H9 (cell line): ENCODE results near the gene BACH1. TPM values are rescaled to one million over a fixed set of nuclear protein-coding genes. Genes with fewer than 3 reads are reported as not detected.

Experiments
- DNase-seq: peaks from one replicate; pipeline ENCODE4 v3.0.0-alpha.2; 2017
- H2AFZ ChIP-seq: one replicate; pipeline ENCODE4 v1.6.1; 2013; ENCODE audit warnings: mild to moderate bottlenecking, low read length, control low read depth, moderate library complexity
- H2AK5ac ChIP-seq: 2 replicates; pipeline ENCODE4 v1.6.1; 2013; ENCODE audit warnings: low read length, control low read depth, mixed read lengths; ENCODE audit not compliant: insufficient read length
- H2BK120ac ChIP-seq: one replicate; pipeline ENCODE4 v1.6.1; 2013; ENCODE audit warnings: low read depth, mild to moderate bottlenecking, low read length, control low read depth, inconsistent platforms; ENCODE audit not compliant: poor library complexity, severe bottlenecking
- H2BK12ac ChIP-seq: 2 replicates; pipeline ENCODE4 v1.6.1; 2013; ENCODE audit warnings: low read length, control low read depth, mixed read lengths, low read depth; ENCODE audit not compliant: insufficient read length
- H2BK15ac ChIP-seq: 2 replicates; pipeline ENCODE4 v1.6.1; 2013; ENCODE audit warnings: low read depth, low read length, control low read depth
- H2BK20ac ChIP-seq: one replicate; pipeline ENCODE4 v1.6.1; 2013; ENCODE audit warnings: low read depth, mild to moderate bottlenecking, low read length, control low read depth, inconsistent platforms; ENCODE audit not compliant: poor library complexity, severe bottlenecking
- H2BK5ac ChIP-seq: 2 replicates; pipeline ENCODE4 v1.6.1; 2013; ENCODE audit warnings: low read length, control low read depth, mixed read lengths; ENCODE audit not compliant: insufficient read length
- H3K14ac ChIP-seq: 2 replicates; pipeline ENCODE4 v1.6.1; 2013; ENCODE audit warnings: low read length, control low read depth; ENCODE audit not compliant: insufficient read depth
- H3K18ac ChIP-seq: 2 replicates; pipeline ENCODE4 v1.6.1; 2013; ENCODE audit warnings: low read depth, mild to moderate bottlenecking, mixed read lengths, low read length, control low read depth; ENCODE audit not compliant: insufficient read length
- H3K23ac ChIP-seq: 2 replicates; pipeline ENCODE4 v1.6.1; 2013; ENCODE audit warnings: low read length, control low read depth, mixed read lengths, low read depth; ENCODE audit not compliant: insufficient read length
- H3K23me2 ChIP-seq: 2 replicates; pipeline ENCODE4 v1.6.1; 2013; ENCODE audit warnings: low read depth, mild to moderate bottlenecking, mixed read lengths, low read length, control low read depth; ENCODE audit not compliant: insufficient read length, poor library complexity, severe bottlenecking
- H3K27ac ChIP-seq: 2 replicates; pipeline ENCODE4 v1.5.1; 2013; ENCODE audit warnings: low read length, control low read depth, mixed read lengths, low read depth; ENCODE audit not compliant: insufficient read length
- H3K27me3 ChIP-seq: 2 replicates; pipeline ENCODE4 v1.6.1; 2013; ENCODE audit warnings: low read length, control low read depth, inconsistent platforms; ENCODE audit not compliant: insufficient read depth
- H3K4ac ChIP-seq: 2 replicates; pipeline ENCODE4 v1.6.1; 2013; ENCODE audit warnings: low read depth, mild to moderate bottlenecking, control low read depth, inconsistent platforms, low read length, moderate library complexity
- H3K4me1 ChIP-seq: 2 replicates; pipeline ENCODE4 v1.6.1; 2013; ENCODE audit warnings: low read length, control low read depth, inconsistent platforms; ENCODE audit not compliant: insufficient read depth
- H3K4me2 ChIP-seq: 2 replicates; pipeline ENCODE4 v1.6.1; 2013; ENCODE audit warnings: low read length, control low read depth, mixed read lengths; ENCODE audit not compliant: insufficient read length, insufficient read depth
- H3K56ac ChIP-seq: 2 replicates; pipeline ENCODE4 v1.6.1; 2013; ENCODE audit warnings: low read depth, mild to moderate bottlenecking, mixed read lengths, low read length, control low read depth; ENCODE audit not compliant: insufficient read length
- H3K79me1 ChIP-seq: 2 replicates; pipeline ENCODE4 v1.6.1; 2013; ENCODE audit warnings: low read depth, mild to moderate bottlenecking, moderate library complexity, low read length, control low read depth, inconsistent platforms; ENCODE audit not compliant: insufficient read depth, poor library complexity, severe bottlenecking
- H3K79me2 ChIP-seq: 2 replicates; pipeline ENCODE4 v1.6.1; 2013; ENCODE audit warnings: low read length, control low read depth, inconsistent platforms; ENCODE audit not compliant: insufficient read depth
- H3K9ac ChIP-seq: 2 replicates; pipeline ENCODE4 v1.6.1; 2013; ENCODE audit warnings: low read length, control low read depth, mixed read lengths; ENCODE audit not compliant: insufficient read length; ENCODE audit errors: extremely low read depth
- H3K9me3 ChIP-seq: one replicate; pipeline ENCODE4 v1.6.1; 2013; ENCODE audit warnings: low read depth, low read length, inconsistent platforms; ENCODE audit not compliant: control insufficient read depth
- H3T11ph ChIP-seq: one replicate; pipeline ENCODE4 v1.6.1; 2013; ENCODE audit warnings: mild to moderate bottlenecking, low read length, control low read depth, inconsistent platforms
- H4K20me1 ChIP-seq: one replicate; pipeline ENCODE4 v1.6.1; 2013; ENCODE audit not compliant: control insufficient read depth, insufficient read length, insufficient read depth
- H4K5ac ChIP-seq: 2 replicates; pipeline ENCODE4 v1.6.1; 2013; ENCODE audit warnings: low read depth, mild to moderate bottlenecking, mixed read lengths, low read length, control low read depth; ENCODE audit not compliant: insufficient read length
- H4K8ac ChIP-seq: replicated peaks from 2 replicates; pipeline ENCODE4 v1.6.1; 2013; ENCODE audit warnings: low read length, control low read depth, mixed read lengths, low read depth; ENCODE audit not compliant: insufficient read length
- H4K91ac ChIP-seq: 2 replicates; pipeline ENCODE4 v1.6.1; 2013; ENCODE audit warnings: low read depth, mild to moderate bottlenecking, moderate library complexity, mixed read lengths, low read length, control low read depth; ENCODE audit not compliant: insufficient read length
- H3K27ac Mint-ChIP-seq, 3 experiments: 2 replicates in 2 of 3; 3 replicates in 1 of 3; pipeline ENCODE4 v1.8.0; 2020 to 2021; ENCODE audit warnings: mixed read lengths in 3 of 3, mild to moderate bottlenecking in 1 of 3, moderate library complexity in 1 of 3
- H3K27me3 Mint-ChIP-seq: 2 replicates; pipeline ENCODE4 v1.8.0; 2021; ENCODE audit warnings: low read depth, mild to moderate bottlenecking, moderate library complexity, mixed read lengths
- H3K36me3 Mint-ChIP-seq, 3 experiments: 2 replicates in 2 of 3; 3 replicates in 1 of 3; pipeline ENCODE4 v1.8.0; 2020 to 2021; ENCODE audit warnings: low read depth in 3 of 3, mixed read lengths in 3 of 3; ENCODE audit not compliant: insufficient read depth in 1 of 3
- H3K4me1 Mint-ChIP-seq, 2 experiments: 2 replicates each; pipeline ENCODE4 v1.8.0; 2020; ENCODE audit warnings: mixed read lengths in 2 of 2
- H3K4me3 Mint-ChIP-seq, 2 experiments: 2 replicates in 1 of 2; 3 replicates in 1 of 2; pipeline ENCODE4 v1.8.0; 2020 to 2021; ENCODE audit warnings: mild to moderate bottlenecking in 2 of 2, mixed read lengths in 2 of 2, moderate library complexity in 1 of 2
- H3K9me3 Mint-ChIP-seq, 2 experiments: 2 replicates in 1 of 2; 3 replicates in 1 of 2; pipeline ENCODE4 v1.8.0; 2020; ENCODE audit warnings: mild to moderate bottlenecking in 2 of 2, mixed read lengths in 2 of 2, moderate library complexity in 1 of 2
- CTCF ChIP-seq: fragments of 200-600 bp; sonication (generic); conservative IDR thresholded peaks from 3 replicates; pipeline ENCODE4 v1.8.0; 2021; ENCODE audit warnings: antibody characterized with exemption, mild to moderate bottlenecking
- WGBS: extraction: QIAGEN DNeasy Blood & Tissue Kit; methylation state at CpG from one replicate; pipeline ENCODE4 v1.1.7; 2013; ENCODE audit warnings: missing lambda C conversion rate, low lambda C conversion rate, mixed read lengths; ENCODE audit not compliant: insufficient read length; ENCODE audit errors: extremely low coverage; 5-methylcytosine and 5-hydroxymethylcytosine counted together
- total RNA-seq: library from RNA; stranded (reverse); gene quantifications from 2 replicates; pipeline ENCODE4 v1.2.1, GENCODE V29; 2021

Gene BACH1
- total RNA-seq, 1 experiment from 2014 or later: 42.4 TPM

GRCh38 chr21:29377266-29377665 is 78.5 kb downstream of the BACH1 start:
- no peak overlapping the region for H3K18ac ChIP-seq
- H2BK120ac ChIP-seq: no peak overlapping the region
- no peaks in the 10 kb centered on the region for H4K20me1 ChIP-seq
- no peak for DNase-seq
- Mint-ChIP-seq H3K4me3 (no peak overlapping the region), H3K9me3 (no peaks in the 10 kb centered on the region), H3K4me1 (peaks cover 4 to 6% of the 10 kb centered on the region in 2 experiments; a peak in 3 of 4 replicates), H3K36me3 (peaks cover 0 to 5% (median 1%) of the 10 kb centered on the region in 3 experiments; a peak in 1 of 7 replicates), H3K27ac (no peak overlapping the region), H3K27me3 (no peaks in the 10 kb centered on the region)
- H2BK15ac ChIP-seq: no peak overlapping the region
- no peak for TF ChIP-seq CTCF
- H2BK20ac ChIP-seq: no peak overlapping the region
- H3K56ac ChIP-seq: no peak overlapping the region
- H2BK12ac ChIP-seq: no peak overlapping the region
- H3K23ac ChIP-seq: no peak overlapping the region
- H2AK5ac ChIP-seq: no peak overlapping the region
- 0 out of 2 replicates have a peak, but pooled peaks cover 3% of the 10 kb centered on the region for H3K4me1 ChIP-seq
- no peak overlapping the region for H3T11ph ChIP-seq
- no CpG with 5 or more reads among the region's 4 CpGs for WGBS
- no peak overlapping the region for H3K14ac ChIP-seq
- no peak overlapping the region for H4K91ac ChIP-seq
- no peak overlapping the region for H4K8ac ChIP-seq
- no peaks in the 10 kb centered on the region for H3K27me3 ChIP-seq
- H3K4ac ChIP-seq: no peak overlapping the region
- no peak overlapping the region for H3K4me2 ChIP-seq
- H2AFZ ChIP-seq: no peak overlapping the region
- H3K9ac ChIP-seq: no peak overlapping the region
- H4K5ac ChIP-seq: no peak overlapping the region
- no peak overlapping the region for H3K27ac ChIP-seq
- H3K79me2 ChIP-seq: no peaks in the 10 kb centered on the region
- no peaks in the 10 kb centered on the region for H3K79me1 ChIP-seq
- no peaks in the 10 kb centered on the region for H3K23me2 ChIP-seq
- no peak overlapping the region for H2BK5ac ChIP-seq
- no peaks in the 10 kb centered on the region for H3K9me3 ChIP-seq
